Adipocyte (in vitro differentiated cells): ENCODE measurements around the gene TNFSF8.

Source experiments
- DNase-seq: peaks from one replicate; pipeline ENCODE4 v3.0.0-alpha.2; 2015; ENCODE audit warnings: low read depth
- H3K27me3 ChIP-seq: replicated peaks from 2 replicates; pipeline ENCODE4 v1.7.0; 2013; ENCODE audit warnings: mild to moderate bottlenecking, low read length, moderate library complexity; ENCODE audit not compliant: control insufficient read depth, insufficient read depth
- H3K36me3 ChIP-seq: 2 replicates; pipeline ENCODE4 v1.7.0; 2013; ENCODE audit warnings: low read length, mild to moderate bottlenecking, moderate library complexity; ENCODE audit not compliant: control insufficient read depth, insufficient read depth, severe bottlenecking
- H3K4me1 ChIP-seq: 2 replicates; pipeline ENCODE4 v1.7.0; 2013; ENCODE audit warnings: mild to moderate bottlenecking, low read length, moderate library complexity; ENCODE audit not compliant: control insufficient read depth, insufficient read depth
- H3K4me3 ChIP-seq: 2 replicates; pipeline ENCODE4 v1.7.0; 2013; ENCODE audit warnings: mild to moderate bottlenecking, low read length, moderate library complexity
- H3K9ac ChIP-seq: 2 replicates; pipeline ENCODE4 v1.7.0; 2013; ENCODE audit warnings: mild to moderate bottlenecking, low read length, moderate library complexity
- H3K9me3 ChIP-seq: 2 replicates; pipeline ENCODE4 v1.7.0; 2013; ENCODE audit warnings: mild to moderate bottlenecking, low read length, moderate library complexity; ENCODE audit not compliant: control insufficient read depth

TNFSF8 gene

DNA sequence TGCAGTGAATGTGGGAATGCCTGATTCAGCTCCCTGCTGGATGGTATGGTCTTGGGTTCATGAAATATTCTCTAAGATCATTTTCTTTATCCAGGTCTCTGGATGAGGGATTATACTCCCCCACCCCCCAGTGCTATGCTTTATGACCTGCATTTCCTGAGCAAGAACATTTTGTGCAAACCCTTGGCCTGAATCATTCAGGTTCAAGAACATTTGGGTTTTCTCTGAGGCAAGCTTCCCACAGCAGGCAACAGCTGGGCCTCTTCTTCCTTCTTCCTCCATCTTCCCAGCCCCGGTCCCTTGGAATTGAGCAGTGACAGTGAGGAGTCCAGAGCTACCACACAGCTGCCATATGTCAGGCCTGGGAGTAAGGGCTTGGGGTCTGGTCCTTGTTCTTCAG lies 65.9 kb downstream of the TNFSF8 start:
- no peak for DNase-seq

DNA sequence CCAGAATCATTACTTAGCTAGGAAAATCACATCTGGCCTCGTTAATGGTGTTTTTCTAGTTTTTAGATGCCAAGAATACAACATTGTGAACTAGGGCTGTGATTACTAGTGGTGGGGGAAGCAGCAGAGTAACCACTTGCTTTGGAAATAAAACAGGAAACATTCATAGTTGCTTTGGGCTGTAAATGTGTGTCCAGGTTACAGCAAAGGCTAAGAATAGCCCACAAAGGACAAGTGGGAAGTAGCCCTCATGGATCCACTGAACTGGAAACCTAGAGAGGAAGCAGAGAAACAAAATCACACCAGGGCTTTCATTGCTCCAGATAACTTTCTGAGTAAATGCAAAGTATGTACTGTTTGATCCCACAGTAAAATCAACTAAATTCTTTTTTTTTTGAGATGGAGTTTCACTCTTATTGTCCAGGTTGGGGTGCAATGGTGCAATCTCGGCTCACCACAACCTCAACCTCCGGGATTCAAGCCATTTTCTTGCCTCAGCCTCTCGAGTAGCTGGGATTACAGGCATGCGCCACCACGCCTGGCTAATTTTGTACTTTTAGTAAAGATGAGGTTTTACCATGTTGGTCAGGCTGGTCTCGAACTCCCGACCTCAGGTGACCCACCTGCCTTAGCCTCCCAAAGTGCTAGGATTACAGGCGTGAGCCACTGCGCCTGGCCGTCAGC lies 68.3 kb downstream of the TNFSF8 start:
- Histone ChIP-seq H3K4me1 (peaks cover 34% of the 10 kb centered on the region), H3K27me3 (no peaks in the 10 kb centered on the region), H3K4me3 (no peak overlapping the region), H3K36me3 (no peaks in the 10 kb centered on the region), H3K9me3 (no peaks in the 10 kb centered on the region), H3K9ac (peak overlapping the region; percentile 1)
- DNase-seq, result no peak

More for the DNA sequence above, 65.9 kb downstream of the TNFSF8 start:
- Histone ChIP-seq H3K9ac (no peak overlapping the region), H3K36me3 (no peaks in the 10 kb centered on the region), H3K4me3 (no peak overlapping the region), H3K27me3 (no peaks in the 10 kb centered on the region), H3K9me3 (no peaks in the 10 kb centered on the region), H3K4me1 (peaks cover 30% of the 10 kb centered on the region)

DNA sequence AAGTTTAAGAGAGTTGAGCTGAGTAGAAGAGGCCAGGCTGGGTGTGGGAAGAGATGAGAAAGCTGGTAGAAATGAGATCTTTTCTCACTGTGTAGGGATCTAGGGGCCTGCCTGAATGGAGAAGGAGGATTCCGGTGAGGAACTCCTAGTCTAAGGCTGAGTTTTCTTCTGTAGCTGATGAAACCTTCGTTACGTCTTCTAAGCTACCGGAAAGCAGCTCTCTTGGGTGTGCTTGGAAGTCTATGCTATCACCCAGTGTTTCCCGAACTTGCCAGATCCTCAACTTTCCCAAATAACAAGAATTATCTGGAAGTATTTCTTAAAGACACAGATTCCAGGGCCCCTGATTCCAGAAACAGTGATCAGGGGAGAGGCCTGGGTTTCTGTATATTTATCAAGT lies 69.1 kb downstream of the TNFSF8 start:
- Histone ChIP-seq H3K27me3 (no peaks in the 10 kb centered on the region), H3K4me1 (peaks cover 42% of the 10 kb centered on the region), H3K9me3 (no peaks in the 10 kb centered on the region), H3K36me3 (no peaks in the 10 kb centered on the region), H3K9ac (no peak overlapping the region), H3K4me3 (no peak overlapping the region)
- DNase-seq, result no peak

DNA sequence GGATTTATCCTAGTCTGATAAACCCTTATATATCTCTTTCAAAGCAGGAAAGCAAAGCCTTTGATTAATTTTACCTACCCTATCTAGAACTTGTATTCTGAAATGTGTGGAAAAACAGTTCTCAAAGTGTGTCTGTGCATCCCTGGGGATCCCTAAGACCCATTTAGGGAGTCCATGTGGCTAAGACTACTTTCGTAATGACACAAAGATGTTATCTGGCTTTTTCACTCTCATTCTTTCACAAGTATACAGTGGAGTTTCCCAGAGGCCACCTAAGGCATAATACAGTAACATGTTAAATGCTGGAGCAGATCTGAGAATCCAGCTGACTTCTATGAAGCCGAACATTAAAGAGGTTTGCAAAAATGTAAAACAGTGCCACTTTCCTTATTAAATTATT lies 70.2 kb downstream of the TNFSF8 start:
- no peaks in the 10 kb centered on the region for H3K27me3 ChIP-seq
- no peak for DNase-seq

DNA sequence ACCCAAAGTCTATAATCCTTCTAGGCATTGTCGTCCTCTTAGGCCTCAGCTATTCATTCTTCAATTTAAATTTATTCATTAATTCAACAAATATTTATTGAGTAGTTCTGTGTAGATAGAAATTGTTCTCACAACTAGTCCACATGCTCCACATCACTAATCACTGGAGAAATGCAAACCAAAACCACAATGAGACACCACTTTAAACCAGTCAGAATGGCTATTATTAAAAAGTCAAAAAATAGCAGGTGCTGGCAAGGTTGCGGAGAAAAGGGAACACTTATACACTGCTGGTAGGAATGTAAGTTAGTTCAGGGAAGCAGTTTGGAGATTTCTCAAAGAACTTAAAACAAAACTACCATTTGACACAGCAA lies 73.5 kb downstream of the TNFSF8 start:
- peak overlapping the region; percentile 69 for H3K4me3 ChIP-seq
- no peaks in the 10 kb centered on the region for H3K9me3 ChIP-seq
- DNase-seq, result no peak
- no peaks in the 10 kb centered on the region for H3K27me3 ChIP-seq
- H3K9ac ChIP-seq, result peak overlapping the region; percentile 70
- peaks cover 57% of the 10 kb centered on the region for H3K4me1 ChIP-seq
- no peaks in the 10 kb centered on the region for H3K36me3 ChIP-seq

More for the DNA sequence above, 70.2 kb downstream of the TNFSF8 start:
- H3K9me3 ChIP-seq, result no peaks in the 10 kb centered on the region
- H3K4me1 ChIP-seq, result peaks cover 51% of the 10 kb centered on the region
- no peak overlapping the region for H3K4me3 ChIP-seq
- H3K36me3 ChIP-seq, result no peaks in the 10 kb centered on the region
- no peak overlapping the region for H3K9ac ChIP-seq

DNA sequence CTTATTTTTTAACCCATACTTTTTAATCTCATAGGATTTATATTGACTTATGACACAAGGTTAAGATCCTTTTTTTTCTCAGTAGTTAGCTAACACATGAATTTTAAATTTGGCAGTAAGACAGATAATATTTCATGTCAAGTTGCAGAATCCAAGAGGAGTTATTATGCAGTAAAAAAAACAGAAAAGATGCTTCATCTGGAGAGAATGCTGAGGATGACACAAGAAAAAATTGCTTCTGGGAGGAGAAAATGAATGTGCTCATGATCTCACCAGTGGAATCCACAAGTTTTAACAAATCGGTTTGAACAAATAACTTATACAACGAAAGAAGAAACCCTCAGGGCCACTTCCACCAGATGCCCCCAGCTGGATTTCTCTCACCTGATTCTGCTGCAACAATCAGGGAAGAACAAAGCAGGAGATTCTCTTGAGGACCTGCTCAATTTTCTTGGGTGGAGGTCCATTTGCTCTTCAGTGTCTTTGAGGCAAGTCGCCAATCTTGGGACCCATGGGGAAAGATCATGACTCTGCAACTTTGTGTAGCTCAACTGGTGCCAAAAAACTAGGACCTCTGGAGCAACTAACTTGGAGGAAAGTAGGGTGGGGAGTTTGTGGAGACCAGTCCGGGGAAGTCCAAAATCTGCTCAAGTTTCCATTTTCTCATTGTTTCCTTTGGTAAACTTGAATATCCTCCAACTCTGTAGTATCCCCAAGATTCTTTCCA lies 74.0 kb downstream of the TNFSF8 start:
- Histone ChIP-seq H3K4me3 (peak overlapping the region; percentile 69), H3K9me3 (no peaks in the 10 kb centered on the region), H3K4me1 (peaks cover 57% of the 10 kb centered on the region), H3K27me3 (no peaks in the 10 kb centered on the region), H3K36me3 (no peaks in the 10 kb centered on the region), H3K9ac (peak overlapping the region; percentile 70)
- peak; percentile 80 for DNase-seq

DNA sequence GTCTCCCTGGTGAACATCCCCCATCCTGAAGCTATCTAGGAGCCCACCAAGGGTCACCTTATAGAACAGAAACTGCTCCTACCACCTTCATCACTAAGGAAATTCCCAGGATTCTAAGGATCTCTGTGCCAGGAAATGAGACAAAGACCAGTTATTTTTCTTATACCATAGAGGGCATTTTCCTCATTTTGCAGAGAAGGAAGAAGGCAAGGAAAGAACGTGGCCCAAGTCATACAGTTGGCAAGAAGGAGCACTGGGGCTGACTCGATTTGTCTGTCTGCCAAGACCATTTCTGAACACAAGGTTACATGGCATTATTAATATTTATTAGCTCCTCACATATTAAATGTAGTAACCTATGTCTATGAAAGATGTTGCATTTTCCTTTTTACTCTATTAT lies 74.9 kb downstream of the TNFSF8 start:
- Histone ChIP-seq H3K36me3 (no peaks in the 10 kb centered on the region), H3K4me3 (peak overlapping the region; percentile 31), H3K9ac (peak overlapping the region; percentile 55), H3K27me3 (no peaks in the 10 kb centered on the region), H3K4me1 (peaks cover 57% of the 10 kb centered on the region), H3K9me3 (no peaks in the 10 kb centered on the region)
- no peak for DNase-seq

DNA sequence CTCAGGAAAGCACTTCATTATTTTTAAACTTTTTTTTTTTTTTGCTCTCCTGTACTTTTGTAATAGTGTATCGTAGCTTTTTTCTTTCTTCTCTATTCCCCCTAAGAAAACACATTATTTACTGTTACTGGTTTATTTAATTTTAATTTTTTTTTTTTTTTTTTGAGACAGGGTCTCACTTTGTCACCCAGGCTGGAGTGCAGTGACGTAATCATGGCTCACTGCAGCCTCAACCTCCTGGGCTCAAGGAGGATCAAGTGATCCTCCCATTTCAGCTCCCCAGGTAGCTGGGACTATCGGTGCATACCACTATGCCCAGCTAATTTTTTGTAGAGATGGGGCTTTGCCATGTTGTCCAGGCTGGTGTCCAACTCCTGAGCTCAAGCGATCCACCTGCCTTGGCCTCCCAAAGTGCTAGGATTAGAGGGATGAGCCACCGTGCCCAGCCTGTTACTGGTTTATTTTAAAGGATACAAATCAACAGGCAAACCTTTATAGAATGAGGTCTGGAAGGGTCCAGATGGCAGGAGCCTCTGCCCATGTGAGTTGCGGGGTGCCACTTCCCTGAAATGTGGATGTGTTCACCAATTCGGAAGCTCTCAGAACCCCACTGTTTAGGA lies 75.5 kb downstream of the TNFSF8 start:
- H3K36me3 ChIP-seq, result no peaks in the 10 kb centered on the region
- H3K9me3 ChIP-seq, result no peaks in the 10 kb centered on the region
- H3K9ac ChIP-seq, result no peak overlapping the region
- DNase-seq, result no peak
- no peaks in the 10 kb centered on the region for H3K27me3 ChIP-seq
- H3K4me1 ChIP-seq, result peaks cover 57% of the 10 kb centered on the region
- no peak overlapping the region for H3K4me3 ChIP-seq

DNA sequence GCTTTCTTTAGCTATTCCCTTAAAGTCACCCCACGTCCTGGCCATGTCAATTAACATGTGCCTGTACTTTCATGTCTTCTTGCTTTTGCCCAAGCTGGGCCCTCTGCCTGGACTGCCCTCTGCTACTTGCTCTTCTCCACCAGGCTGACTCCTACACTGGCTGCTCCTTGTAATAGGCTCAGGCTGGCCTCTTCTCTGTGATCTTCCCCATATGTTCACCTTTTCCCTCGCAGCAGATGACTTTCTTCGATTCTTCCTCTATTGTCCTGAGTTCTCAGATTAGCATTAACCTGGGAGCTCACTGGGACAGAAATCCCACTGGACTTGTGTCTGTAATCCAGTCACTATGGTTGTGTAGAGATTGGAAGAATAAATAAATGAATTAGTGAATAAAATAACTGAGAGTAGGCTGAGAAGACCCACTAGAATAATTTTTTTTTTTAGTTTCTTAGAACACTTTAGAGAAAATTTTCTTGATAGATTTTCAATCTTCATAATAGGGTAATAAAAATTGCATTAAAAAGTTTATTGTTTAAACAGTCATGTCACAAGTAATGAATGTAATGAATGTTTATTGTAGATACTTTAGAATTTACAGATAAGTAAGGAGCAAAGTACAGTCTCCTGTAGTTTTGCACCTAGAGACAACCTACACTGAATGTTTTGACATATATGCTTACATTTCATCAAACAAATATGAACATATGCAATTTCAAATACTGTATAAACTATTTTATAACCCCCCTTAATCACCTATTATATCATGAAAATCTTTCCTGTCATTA lies 77.1 kb downstream of the TNFSF8 start:
- DNase-seq, result no peak
- Histone ChIP-seq H3K4me1 (peaks cover 60% of the 10 kb centered on the region), H3K36me3 (no peaks in the 10 kb centered on the region), H3K27me3 (no peaks in the 10 kb centered on the region), H3K9ac (peak overlapping the region; percentile 37), H3K9me3 (no peaks in the 10 kb centered on the region), H3K4me3 (no peak overlapping the region)

DNA sequence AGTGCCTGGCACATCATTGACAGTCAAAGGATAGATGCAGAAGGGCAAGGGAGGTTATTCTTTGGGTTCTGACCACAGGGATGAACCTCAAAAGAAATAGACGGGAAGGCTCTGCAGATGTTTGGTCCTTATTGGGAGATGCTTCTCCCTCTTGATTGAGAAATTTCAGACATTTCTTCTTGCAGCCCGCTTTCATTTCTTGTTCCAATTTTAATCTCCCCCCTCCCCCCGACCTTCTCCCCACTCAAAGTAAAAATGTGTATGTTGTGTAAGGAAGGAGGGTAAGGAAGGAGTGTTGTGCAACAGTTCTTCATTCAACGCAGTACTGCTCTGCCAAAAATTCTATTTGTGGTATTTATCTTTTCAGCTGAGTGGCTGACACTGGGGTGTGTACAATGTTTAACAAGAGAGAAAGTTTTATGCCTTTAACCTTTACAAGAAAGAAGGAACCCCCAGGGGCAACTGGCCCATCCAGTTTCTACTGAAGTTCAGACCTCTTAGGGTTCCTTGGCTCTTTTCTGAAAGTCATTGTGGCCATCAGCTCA lies 78.3 kb downstream of the TNFSF8 start:
- Histone ChIP-seq H3K27me3 (no peaks in the 10 kb centered on the region), H3K4me3 (no peak overlapping the region), H3K9ac (peak overlapping the region; percentile 76), H3K9me3 (no peaks in the 10 kb centered on the region), H3K4me1 (peaks cover 61% of the 10 kb centered on the region), H3K36me3 (no peaks in the 10 kb centered on the region)
- peak; percentile 95 for DNase-seq

DNA sequence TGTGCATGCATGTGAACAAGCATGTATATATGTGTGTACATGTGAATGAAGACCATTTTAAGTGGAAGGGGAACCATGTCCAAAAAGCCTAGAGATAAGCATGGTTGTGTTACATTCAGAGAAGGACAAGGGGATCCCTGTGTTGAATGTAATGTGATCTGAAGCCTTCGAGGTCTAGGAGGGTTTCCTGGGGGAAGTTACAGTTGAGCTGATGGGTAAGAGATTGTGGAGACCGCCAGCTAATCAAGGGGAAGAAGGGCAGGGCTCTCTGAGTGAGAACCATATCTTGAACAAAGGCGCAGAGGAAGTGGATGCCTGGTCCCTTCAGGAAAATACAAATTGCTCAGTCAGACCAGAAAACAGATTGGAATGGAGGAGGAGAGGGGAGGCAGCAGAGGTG lies 79.1 kb downstream of the TNFSF8 start:
- Histone ChIP-seq H3K4me3 (peak overlapping the region; percentile 14), H3K9me3 (no peaks in the 10 kb centered on the region), H3K27me3 (no peaks in the 10 kb centered on the region), H3K36me3 (no peaks in the 10 kb centered on the region), H3K9ac (peak overlapping the region; percentile 76), H3K4me1 (peaks cover 53% of the 10 kb centered on the region)
- DNase-seq, result no peak
